HEK293 (cell line): ENCODE results near the gene TTC31.
A peak's percentile ranks its signal among the peaks of the same experiment; 100 is the strongest.

Source experiments
- ATF2 ChIP-seq: fragments of 450-650 bp; formaldehyde crosslinking; IDR thresholded peaks from 2 replicates; pipeline ENCODE4 v1.5.1; 2016; ENCODE audit warnings: missing biosample characterization, missing genetic modification characterization, low read depth
- GLIS2 ChIP-seq: fragments of 450-650 bp; formaldehyde crosslinking; IDR thresholded peaks from 2 replicates; pipeline ENCODE4 v1.5.1; 2016; ENCODE audit warnings: missing biosample characterization, missing genetic modification characterization
- PATZ1 ChIP-seq: fragments of 450-650 bp; formaldehyde crosslinking; IDR thresholded peaks from 2 replicates; pipeline ENCODE4 v1.5.1; 2016; ENCODE audit warnings: missing biosample characterization, missing genetic modification characterization
- PRDM10 ChIP-seq: fragments of 450-650 bp; formaldehyde crosslinking; IDR thresholded peaks from 2 replicates; pipeline ENCODE4 v1.5.1; 2016; ENCODE audit warnings: missing biosample characterization, missing genetic modification characterization
- SALL2 ChIP-seq: fragments of 450-650 bp; formaldehyde crosslinking; IDR thresholded peaks from 2 replicates; pipeline ENCODE4 v1.5.0; 2017; ENCODE audit warnings: missing biosample characterization, mild to moderate bottlenecking, missing genetic modification characterization, borderline replicate concordance
- ZBTB10 ChIP-seq: fragments of 450-650 bp; formaldehyde crosslinking; IDR thresholded peaks from 2 replicates; pipeline ENCODE4 v1.5.1; 2016; ENCODE audit warnings: missing biosample characterization, missing genetic modification characterization
- ZBTB17 ChIP-seq: fragments of 450-650 bp; formaldehyde crosslinking; IDR thresholded peaks from 2 replicates; pipeline ENCODE4 v1.5.1; 2016; ENCODE audit warnings: missing biosample characterization, missing genetic modification characterization
- ZBTB7A ChIP-seq: fragments of 450-650 bp; formaldehyde crosslinking; IDR thresholded peaks from 2 replicates; pipeline ENCODE4 v1.5.1; 2016; ENCODE audit warnings: low read depth, missing biosample characterization, missing genetic modification characterization
- ZFP37 ChIP-seq: fragments of 450-650 bp; formaldehyde crosslinking; IDR thresholded peaks from 2 replicates; pipeline ENCODE4 v1.5.1; 2016; ENCODE audit warnings: missing biosample characterization, missing genetic modification characterization
- ZFP69B ChIP-seq: fragments of 450-650 bp; formaldehyde crosslinking; IDR thresholded peaks from 2 replicates; pipeline ENCODE4 v1.5.1; 2016; ENCODE audit warnings: missing biosample characterization, missing genetic modification characterization
- ZIC2 ChIP-seq: fragments of 450-650 bp; formaldehyde crosslinking; IDR thresholded peaks from 2 replicates; pipeline ENCODE4 v1.5.1; 2016; ENCODE audit warnings: missing biosample characterization, missing genetic modification characterization
- ZNF18 ChIP-seq: fragments of 450-650 bp; formaldehyde crosslinking; IDR thresholded peaks from 2 replicates; pipeline ENCODE4 v1.5.1; 2016; ENCODE audit warnings: missing biosample characterization, missing genetic modification characterization
- ZNF19 ChIP-seq: fragments of 450-650 bp; formaldehyde crosslinking; IDR thresholded peaks from 2 replicates; pipeline ENCODE4; 2016; ENCODE audit warnings: missing biosample characterization, missing genetic modification characterization, low read depth
- ZNF202 ChIP-seq: fragments of 450-650 bp; formaldehyde crosslinking; IDR thresholded peaks from 2 replicates; pipeline ENCODE4 v1.5.1; 2016; ENCODE audit warnings: missing biosample characterization, missing genetic modification characterization, borderline replicate concordance
- ZNF362 ChIP-seq: fragments of 450-650 bp; formaldehyde crosslinking; IDR thresholded peaks from 2 replicates; pipeline ENCODE4 v1.5.1; 2016; ENCODE audit warnings: missing biosample characterization, missing genetic modification characterization
- ZNF423 ChIP-seq: fragments of 450-650 bp; formaldehyde crosslinking; IDR thresholded peaks from 2 replicates; pipeline ENCODE4 v1.5.1; 2016; ENCODE audit warnings: missing biosample characterization, missing genetic modification characterization
- ZNF549 ChIP-seq: fragments of 450-650 bp; IDR thresholded peaks from 2 replicates; pipeline ENCODE4 v1.5.1; 2018; ENCODE audit warnings: missing biosample characterization, missing genetic modification characterization, mild to moderate bottlenecking, inconsistent platforms, moderate library complexity
- ZNF580 ChIP-seq: fragments of 450-650 bp; formaldehyde crosslinking; IDR thresholded peaks from 2 replicates; pipeline ENCODE4 v1.5.1; 2016; ENCODE audit warnings: missing biosample characterization, missing genetic modification characterization
- ZNF600 ChIP-seq: fragments of 450-650 bp; formaldehyde crosslinking; IDR thresholded peaks from 2 replicates; pipeline ENCODE4 v1.5.1; 2016; ENCODE audit warnings: missing biosample characterization, missing genetic modification characterization
- ZNF660 ChIP-seq: fragments of 450-650 bp; IDR thresholded peaks from 2 replicates; pipeline ENCODE4 v1.5.1; 2018; ENCODE audit warnings: missing biosample characterization, mild to moderate bottlenecking, missing genetic modification characterization
- ZNF677 ChIP-seq: fragments of 450-650 bp; IDR thresholded peaks from 2 replicates; pipeline ENCODE4 v1.5.0; 2018; ENCODE audit warnings: missing biosample characterization, mild to moderate bottlenecking, missing genetic modification characterization, moderate library complexity
- ZNF692 ChIP-seq: fragments of 450-650 bp; formaldehyde crosslinking; IDR thresholded peaks from 2 replicates; pipeline ENCODE4 v1.5.1; 2016; ENCODE audit warnings: missing biosample characterization, missing genetic modification characterization
- ZXDB ChIP-seq: fragments of 450-650 bp; formaldehyde crosslinking; IDR thresholded peaks from 2 replicates; pipeline ENCODE4 v1.5.1; 2016; ENCODE audit warnings: missing biosample characterization, missing genetic modification characterization

The TTC31 gene

GRCh38 chr2:74502720-74503505 lies 20.0 kb downstream of the TTC31 start (continued):
- TF ChIP-seq PATZ1 (tag by site-specific recombination) (no peak), ATF2 (tag by site-specific recombination) (no peak), ZNF362 (tag by site-specific recombination) (no peak), ZBTB7A (0 out of 2 replicates have a peak, but pooled peaks have one; percentile 18), ZXDB (tag by site-specific recombination) (no peak), ZIC2 (tag by site-specific recombination) (peak; percentile 38; the same call in 1 of the 2 replicates), ZNF423 (tag by site-specific recombination) (peak; percentile 97), ZNF660 (no peak), ZNF677 (tag by site-specific recombination) (no peak), GLIS2 (tag by site-specific recombination) (peak; percentile 75), ZNF549 (tag by site-specific recombination) (no peak), ZFP37 (tag by site-specific recombination) (0 out of 2 replicates have a peak, but pooled peaks have one; percentile 66), ZBTB10 (tag by site-specific recombination) (0 out of 2 replicates have a peak, but pooled peaks have one; percentile 20), SALL2 (no peak), ZNF600 (tag by site-specific recombination) (no peak), ZNF580 (tag by site-specific recombination) (no peak), ZNF202 (tag by site-specific recombination) (no peak), ZBTB17 (peak; percentile 78), ZFP69B (tag by site-specific recombination) (peak; percentile 93), ZNF692 (tag by site-specific recombination) (peak; percentile 97), PRDM10 (0 out of 2 replicates have a peak, but pooled peaks have one; percentile 10), ZNF19 (no peak), ZNF18 (no peak)
